ENCODE measurements around the gene TUBG2.
A peak's percentile ranks its signal among the peaks of the same experiment; 100 is the strongest.
"Not testable (repeated sequence)": the region's sequence is repeated elsewhere in the genome, so short reads cannot be mapped to it uniquely, and the experiment has no call there.

TUBG2 gene

DNA sequence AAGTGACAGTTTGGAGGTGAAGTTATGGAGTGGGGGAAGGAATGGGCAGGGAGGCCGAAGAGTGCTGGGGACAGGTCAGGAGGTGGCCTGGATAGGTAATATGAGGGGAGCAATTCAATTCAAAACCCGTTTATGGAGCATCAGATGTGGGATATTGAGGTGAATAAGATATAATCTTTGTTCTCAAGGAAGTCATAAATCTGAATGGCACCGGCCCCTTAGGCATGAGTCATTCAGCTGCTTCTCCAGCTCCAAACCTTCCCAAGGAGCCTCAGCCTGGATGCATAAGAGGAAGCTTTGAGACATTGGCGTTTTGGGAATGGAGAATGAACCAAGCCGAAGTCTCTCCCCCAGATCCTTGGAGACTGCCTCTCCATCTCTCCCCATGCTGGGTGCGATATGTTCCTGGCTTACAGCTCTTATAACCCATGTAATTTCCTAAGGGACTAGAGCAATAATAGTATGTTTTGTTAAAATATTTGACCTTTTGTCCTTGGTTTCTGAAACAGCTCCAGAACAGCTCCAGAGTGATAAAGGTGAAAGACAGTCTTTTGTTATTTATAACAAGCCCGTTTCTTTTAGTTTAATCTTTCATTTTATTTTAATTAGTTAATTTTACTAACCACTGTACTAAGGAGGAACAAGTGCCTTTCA lies 1.7 kb downstream of the TUBG2 start:
- no peak overlapping the region for H3K4me3 ChIP-seq (ENCODE audit: low read length)
- no peak for DNase-seq (ENCODE audit: low read depth)
- TF ChIP-seq CTCF (conservative IDR thresholded peaks at IDR 0.05; ENCODE audit: low read depth, low read length), result no peak

GRCh38 chr17:42665581-42666001 lies 6.5 kb downstream of the TUBG2 start:
- TF ChIP-seq CTCF (conservative IDR thresholded peaks at IDR 0.05; ENCODE audit: low read depth, low read length), result no peak
- no peak for DNase-seq (ENCODE audit: low read depth)
- H3K4me3 ChIP-seq (ENCODE audit: low read length), result no peak overlapping the region

GRCh38 chr17:42666126-42666525 lies 7.0 kb downstream of the TUBG2 start:
- H3K4me3 ChIP-seq (ENCODE audit: low read length); DNase-seq (ENCODE audit: low read depth): not testable (repeated sequence)

DNA sequence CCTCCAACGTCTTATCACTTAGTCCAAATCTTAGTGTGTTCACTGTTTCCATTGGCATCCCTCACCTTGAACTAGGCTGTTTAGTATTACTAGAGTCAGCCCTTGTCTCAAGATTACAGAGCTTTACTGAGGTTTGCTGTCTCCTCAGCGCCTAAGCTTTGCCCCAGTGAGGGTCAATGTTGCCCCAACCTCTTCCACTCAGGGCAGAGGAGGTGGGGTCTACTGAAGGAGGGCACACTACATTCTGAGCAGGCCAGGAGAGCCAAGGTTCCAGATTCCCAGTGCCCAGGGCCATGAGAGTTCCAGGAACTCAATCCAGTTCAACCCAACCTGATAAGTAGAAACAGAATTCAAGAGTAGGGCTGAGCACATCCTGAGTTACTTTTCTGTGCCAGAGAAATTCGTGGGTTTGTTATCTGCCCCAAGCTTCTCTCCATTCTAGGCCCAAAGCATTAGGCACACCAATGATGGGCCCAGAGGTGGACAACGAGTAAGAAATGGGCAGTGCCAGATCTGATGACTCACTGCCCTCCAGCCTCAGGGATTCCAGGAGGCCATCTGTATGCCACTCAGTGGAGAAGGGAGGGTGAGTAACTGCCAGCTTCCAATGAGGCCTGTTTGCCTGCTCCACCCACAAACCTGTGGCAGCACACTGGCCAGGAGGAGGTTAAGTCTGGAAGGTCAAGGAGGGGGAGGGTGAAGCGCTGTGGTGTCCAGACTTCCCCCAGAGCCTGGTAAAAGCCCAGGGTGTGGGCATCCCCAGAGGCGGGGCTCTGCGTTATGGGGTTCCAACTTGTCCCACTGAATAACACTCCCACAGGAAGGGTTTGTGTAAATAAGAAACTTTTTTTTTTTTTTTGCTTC lies 8.2 kb downstream of the TUBG2 start:
- peak; percentile 61 for DNase-seq (ENCODE audit: low read depth)
- TF ChIP-seq CTCF (conservative IDR thresholded peaks at IDR 0.05; ENCODE audit: low read depth, low read length), result no peak
- H3K4me3 ChIP-seq (ENCODE audit: low read length), result no peak overlapping the region

DNA sequence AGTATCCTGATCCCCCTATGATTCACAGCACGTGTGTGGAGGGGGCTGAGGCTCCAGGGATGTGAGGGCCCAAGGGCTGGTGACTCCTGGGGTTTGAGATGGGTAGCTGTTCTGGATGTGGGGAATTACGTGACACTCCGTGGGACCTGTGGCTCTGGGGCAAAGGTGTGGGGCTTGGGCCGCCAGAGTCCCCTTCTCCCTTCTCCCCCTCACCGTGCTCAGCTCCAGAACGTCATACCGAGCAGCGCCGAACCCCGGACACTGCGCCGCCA lies 10.6 kb downstream of the TUBG2 start:
- DNase-seq (ENCODE audit: low read depth), result no peak
- TF ChIP-seq CTCF (conservative IDR thresholded peaks at IDR 0.05; ENCODE audit: low read depth, low read length), result no peak
- H3K4me3 ChIP-seq (ENCODE audit: low read length), result no peak overlapping the region

- DNase-seq (ENCODE audit: low read depth), result no peak
- peak overlapping the region; percentile 6 for H3K4me3 ChIP-seq (ENCODE audit: low read length)
- no peak for TF ChIP-seq CTCF (conservative IDR thresholded peaks at IDR 0.05; ENCODE audit: low read depth, low read length)
Measured at GRCh38 chr17:42669977-42670788, 11.1 kb downstream of the TUBG2 start.

DNA sequence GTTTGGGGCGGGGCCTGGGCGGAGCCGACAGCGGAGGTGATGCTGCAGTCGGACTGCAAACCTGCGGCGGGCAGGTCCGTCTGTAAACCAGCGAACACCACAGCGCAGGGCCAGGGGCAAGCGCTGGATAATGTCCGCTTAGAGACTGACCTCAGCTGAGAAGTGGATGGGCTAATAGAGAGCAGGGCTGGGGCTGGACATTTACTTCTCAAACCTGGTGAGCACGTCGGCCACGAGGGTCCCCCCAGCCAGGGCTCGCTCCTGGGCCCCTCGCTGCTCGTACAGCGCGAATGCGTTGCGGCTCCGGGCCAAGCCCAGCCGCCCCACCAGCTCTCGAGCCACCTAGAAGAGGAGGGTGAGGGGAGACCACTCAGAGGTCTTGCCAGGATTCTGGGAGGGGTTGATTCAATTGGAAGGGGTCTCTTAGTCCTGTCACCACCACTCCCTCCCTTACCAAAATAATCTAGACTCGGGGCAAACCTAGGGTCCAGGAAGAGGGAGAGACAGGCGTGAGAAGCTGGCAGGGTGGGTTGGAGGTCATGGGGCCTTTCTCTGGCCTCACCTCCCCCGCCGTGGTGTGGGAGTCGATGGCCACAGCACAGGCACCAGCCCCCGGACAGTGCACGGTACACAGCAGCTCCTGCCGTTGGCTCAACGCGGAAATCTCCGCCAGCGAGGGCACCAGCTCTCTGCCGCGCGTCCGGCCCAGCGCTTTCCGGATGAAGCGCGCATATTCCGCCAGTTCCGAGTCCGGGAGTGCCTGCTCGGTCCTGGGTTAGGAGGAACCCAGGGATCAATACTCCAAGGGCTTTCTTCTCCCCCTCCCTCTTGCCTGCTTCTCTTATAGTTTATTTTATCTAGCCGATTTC lies 11.9 kb downstream of the TUBG2 start:
- no peak overlapping the region for H3K4me3 ChIP-seq (ENCODE audit: low read length)
- TF ChIP-seq CTCF (conservative IDR thresholded peaks at IDR 0.05; ENCODE audit: low read depth, low read length), result no peak
- DNase-seq (ENCODE audit: low read depth), result no peak

All from retinal pigment epithelial cell (primary cell).